ENCODE results near the gene AHI1.
"Not testable (repeated sequence)": the region's sequence is repeated elsewhere in the genome, so short reads cannot be mapped to it uniquely, and the experiment has no call there.

Gene AHI1

DNA sequence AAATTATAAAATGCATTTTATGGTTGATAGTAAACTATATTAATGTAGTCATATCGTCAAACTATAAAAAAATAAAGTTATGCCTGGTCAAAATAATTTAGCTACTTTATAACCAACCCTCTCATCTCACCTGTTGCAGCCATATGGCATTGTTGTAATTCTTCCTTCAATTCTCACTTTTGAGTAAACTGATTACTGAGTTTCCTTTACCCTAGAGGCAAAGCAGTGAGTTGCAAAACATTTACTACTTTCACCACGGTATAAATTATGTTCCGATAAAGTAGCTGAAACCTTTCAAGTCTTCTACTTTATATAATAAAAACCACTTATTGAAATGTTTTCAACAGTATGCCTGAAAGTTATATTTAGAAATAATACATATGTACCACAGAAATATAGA, 113.8 kb downstream of the AHI1 start:
- no peak for DNase-seq

DNA sequence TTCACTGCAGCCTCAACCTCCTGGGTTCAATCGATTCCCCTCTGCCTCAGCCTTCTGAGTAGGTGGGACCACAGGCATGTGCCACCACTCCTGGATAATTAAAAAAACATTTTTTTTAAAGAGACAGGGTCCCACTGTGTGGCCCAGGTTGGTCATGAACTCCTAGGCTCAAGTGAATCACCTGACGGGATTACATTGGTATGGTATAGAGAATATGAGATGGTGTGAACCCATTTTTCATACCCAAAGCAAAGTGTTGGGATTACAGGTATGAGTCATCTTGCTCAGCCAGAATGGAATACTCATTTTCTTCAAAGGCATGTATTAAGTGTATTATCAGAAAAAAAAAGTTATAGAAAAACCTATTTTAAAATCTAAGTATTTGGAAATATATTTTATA, 114.2 kb downstream of the AHI1 start:
- DNase-seq: no peak

DNA sequence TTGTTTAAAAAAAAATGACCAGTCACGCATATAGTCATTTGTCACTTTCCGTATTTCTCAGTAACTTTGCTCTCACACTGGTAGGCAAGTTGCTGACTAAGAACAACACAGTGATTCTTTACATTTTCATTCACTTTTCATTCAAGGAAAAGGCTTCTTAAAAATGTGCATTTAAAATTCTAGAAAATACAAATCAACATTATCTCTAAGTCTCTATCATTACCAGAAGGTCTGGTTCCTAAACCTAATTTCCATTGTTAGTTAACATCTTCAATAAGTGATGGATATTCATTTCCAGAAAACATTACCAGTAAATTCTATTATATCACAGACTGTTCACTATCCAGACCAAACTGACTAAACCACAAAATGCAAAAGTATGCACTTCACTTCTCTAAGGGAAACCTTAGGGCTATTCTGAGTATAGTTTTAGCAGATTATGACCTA, 115.3 kb downstream of the AHI1 start:
- no peak for DNase-seq

DNA sequence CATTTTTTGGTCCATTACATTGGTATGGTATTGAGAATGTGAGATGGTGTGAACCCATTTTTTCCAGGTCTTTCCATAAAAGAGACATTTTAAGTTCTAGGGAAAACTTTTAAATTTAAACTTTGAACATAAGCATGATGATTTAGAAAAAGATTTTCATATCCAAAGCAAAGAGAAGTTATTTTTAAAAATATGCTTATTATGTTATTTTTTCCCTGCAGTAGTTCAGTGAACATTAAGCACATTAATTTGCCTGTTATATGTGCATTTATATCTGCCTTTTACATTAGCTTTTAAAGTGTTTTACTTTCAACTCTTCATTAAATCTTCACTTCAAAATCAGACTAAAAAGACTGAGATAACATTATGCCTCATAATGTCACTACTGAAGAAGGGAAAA, 116.7 kb downstream of the AHI1 start:
- no peak for DNase-seq

DNA sequence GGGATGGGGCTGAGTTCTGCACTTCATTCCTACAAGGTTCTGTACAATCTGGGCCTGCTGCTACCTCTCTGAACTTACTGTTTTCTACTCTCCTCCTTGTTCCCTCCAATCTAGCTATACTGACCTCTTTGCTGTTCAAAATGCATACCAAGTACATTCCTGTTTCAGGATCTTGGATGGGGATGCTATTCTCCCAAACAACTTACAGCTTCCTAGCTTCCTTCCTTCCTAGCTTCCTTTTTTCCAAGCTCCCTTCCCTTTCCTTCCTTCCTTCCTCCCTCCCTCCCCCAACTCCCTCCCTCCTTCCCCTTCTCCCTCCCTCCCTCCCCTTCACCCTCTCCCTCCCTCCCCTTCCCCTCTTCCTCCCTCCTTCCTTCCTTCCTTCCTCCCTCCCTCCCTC, 117.9 kb downstream of the AHI1 start:
- no peak for DNase-seq

DNA sequence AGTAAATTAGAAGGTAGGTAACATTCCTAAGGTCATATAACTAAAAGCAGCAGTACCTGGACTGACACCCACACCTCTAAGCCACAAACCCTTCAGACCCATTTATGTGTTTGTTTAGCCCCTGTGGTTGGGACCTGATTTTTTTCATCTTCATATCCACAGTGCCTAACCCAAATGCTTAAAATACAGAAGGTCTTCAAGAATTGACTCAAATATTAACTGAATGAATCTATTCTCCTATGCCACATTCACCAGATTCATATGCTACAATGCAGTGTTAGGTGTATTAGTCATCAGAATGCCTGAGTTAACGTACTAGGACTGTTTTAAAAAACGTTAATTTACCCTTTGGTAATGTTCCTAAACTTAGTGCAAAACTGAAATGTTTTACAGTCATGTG, 124.8 kb downstream of the AHI1 start:
- DNase-seq: no peak

DNA sequence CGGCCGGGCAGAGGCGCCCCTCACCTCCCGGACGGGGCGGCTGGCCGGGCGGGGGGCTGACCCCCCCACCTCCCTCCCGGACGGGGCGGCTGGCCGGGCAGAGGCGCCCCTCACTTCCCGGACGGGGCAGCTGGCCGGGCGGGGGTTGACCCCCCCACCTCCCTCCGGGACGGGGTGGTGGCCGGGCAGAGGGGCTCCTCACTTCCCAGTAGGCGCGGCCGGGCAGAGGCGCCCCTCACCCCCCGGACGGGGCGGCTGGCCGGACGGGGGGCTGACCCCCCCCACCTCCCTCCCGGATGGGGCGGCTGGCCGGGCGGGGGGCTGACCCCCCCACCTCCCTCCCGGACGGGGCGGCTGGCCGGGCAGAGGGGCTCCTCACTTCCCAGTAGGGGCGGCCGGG, 133.9 kb downstream of the AHI1 start:
- DNase-seq: not testable (repeated sequence)

DNA sequence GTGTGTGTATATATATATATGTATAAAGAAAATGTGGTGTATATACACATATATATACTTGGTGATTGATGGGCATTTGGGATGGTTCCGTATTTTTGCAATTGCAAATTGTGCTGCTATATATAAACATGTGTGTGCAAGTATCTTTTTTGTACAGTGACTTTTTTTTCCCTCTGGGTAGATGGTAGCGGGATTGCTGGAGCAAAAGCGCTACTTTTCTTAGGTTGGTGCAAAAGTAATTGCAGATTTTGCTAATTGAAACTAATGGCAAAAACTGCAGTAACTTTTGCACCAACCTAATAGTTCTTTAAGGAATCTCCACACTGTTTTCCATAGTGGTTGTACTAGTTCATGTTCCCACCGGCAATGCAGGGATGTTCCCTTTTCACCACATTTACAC, 135.4 kb downstream of the AHI1 start:
- no peak for DNase-seq

DNA sequence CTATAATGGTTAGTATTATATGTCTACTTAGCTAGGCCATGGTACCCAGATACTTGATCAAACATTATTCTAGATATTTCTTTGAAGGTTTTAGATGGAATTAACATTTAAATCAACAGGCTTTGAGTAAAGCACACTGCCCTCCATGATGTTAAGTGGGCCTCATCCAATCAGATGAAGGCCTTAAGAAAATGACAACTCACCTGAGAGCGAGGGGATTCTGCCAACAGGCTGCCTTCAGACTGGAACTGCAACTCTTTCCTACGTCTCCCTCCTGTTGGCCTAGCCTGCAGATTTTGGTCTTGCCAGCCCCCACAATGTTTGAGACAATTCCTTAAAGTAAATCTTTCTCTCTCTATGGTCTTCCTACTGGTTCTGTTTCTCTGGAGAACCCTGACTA, 137.3 kb downstream of the AHI1 start:
- no peak for DNase-seq

DNA sequence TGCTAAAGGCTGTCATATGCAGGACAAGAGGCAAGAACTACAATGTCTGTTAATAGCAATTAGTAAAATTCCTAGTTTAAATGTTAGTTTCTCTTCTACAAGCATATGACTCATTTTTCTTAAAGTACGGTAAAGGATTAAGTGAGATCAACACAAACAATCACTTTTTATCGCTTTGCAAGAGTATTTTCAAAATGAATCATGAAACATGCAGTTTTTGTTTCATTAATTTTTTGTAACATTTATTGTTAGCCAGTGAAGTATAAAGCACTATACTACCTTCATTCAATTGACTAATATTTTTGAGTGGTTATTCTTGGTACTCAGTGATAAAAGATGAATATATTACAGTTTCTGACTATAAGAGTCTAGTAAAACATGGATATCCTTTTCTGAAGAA, 138.6 kb downstream of the AHI1 start:
- no peak for DNase-seq

DNA sequence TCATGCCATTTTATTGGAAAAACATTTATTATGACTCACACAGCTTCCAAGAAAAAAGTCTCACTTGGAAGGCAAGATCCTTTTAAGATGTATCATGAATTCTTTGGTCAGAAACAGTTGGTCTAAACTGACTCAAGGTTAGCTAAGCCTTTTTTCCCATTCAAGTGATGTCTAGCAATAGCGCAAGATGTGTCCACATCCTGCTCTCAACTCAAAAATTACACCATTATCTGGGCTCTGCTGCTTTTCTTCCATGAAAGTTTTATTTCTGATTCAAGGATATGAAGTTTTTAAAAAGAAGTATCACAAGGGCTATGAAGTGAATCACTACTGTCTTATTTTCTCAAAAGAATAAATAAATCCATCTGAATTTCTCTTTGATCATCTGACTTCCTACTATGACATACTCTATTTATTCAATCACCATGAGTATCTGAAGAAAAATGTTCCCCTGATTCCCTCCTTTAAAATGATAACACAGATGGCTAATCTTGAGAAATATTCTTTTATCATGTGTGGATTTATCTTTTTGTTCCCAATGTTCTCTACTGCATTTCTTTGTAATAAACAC, 139.2 kb downstream of the AHI1 start:
- no peak for DNase-seq

DNA sequence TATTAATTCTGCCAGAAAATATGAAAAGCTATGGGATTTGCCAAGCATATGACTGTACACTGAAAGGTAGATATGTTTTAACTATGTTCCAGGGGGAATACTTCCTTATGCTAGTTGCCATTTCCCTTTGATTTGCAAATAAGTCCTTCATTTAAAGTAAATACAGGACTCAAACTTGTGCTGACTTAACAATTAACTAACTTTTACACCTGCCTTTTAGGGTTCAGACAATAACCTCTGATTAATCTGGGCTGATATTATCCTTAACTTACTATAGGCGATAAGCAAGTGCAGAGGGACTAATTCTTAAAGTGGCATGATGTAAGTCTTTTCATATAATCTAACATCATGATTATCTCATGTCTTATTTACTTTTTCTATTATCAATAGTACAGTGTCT, 143.1 kb downstream of the AHI1 start:
- DNase-seq: no peak

DNA sequence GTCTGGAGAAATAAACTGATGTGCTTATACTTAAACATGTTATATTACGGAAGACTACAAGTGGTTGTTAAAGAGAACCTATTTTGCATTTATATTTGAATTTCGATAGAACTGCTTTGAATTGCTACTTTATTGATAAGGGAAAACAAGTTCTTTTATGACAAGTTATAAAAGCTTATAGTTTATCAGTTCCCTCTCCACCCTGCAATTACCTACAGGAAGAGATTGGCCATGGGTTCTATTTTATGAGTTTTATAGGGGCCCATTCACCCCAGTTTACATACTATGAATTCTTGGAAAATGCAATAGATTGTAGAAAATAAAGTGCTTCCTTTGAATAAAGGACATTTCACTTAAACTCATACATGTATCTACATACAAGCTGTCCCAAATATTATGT, 144.4 kb downstream of the AHI1 start:
- DNase-seq: no peak

DNA sequence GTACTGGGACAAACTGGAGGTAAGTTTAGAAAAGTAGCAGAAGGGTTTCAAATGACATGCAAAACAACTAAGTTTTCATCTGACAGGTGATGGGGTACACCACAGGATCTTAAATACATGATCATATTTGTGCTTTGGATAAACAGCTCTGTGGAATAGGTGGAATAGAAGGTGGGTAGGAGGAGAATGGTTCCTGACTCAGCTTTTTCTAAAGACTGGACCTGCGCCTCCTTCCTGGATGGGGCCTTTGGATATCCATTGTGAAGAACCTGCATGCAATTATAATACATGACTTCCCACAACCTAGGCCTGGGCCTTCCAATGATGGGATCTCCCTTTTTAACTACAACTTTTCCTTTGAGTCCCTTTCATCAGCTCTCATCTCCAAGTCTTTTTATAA, 145.9 kb downstream of the AHI1 start:
- DNase-seq: no peak

DNA sequence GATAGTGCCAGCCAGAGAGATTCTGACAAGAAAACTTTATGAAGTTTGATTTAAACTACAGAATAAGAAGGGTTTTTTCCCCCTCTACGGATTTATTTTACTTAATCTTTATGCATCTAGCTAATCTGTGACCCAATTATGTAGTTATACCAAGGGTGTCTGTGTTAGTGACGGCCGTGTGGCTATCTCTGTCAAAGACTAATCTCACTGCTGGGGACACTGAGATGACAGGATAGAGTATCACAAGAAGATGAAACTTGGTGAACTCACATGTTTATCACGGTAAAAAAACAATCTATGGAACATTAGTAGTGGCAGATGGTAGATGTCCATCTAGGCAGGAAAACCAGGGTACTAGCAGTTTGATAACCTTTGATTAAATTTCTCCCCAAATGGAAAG, 149.7 kb downstream of the AHI1 start:
- no peak for DNase-seq

DNA sequence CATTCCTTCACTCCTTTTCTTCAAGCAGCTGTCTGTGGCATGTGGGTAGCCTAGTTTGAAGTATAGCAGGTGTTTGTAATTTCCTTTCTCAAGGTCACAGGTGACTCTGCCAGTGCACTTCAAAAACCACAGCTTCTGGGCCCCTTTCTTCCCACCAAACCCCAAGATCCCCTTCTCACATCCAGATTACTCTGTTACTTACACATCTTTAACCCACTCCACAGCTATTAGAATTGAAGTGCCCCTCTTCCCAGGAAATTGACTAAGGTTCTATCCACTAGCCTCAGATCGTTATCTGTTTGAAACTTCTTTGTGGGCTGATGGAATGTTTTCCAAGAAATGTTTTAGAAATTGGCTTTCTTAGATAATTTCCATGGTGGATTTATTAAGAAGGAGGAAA, 150.8 kb downstream of the AHI1 start:
- no peak for DNase-seq

DNA sequence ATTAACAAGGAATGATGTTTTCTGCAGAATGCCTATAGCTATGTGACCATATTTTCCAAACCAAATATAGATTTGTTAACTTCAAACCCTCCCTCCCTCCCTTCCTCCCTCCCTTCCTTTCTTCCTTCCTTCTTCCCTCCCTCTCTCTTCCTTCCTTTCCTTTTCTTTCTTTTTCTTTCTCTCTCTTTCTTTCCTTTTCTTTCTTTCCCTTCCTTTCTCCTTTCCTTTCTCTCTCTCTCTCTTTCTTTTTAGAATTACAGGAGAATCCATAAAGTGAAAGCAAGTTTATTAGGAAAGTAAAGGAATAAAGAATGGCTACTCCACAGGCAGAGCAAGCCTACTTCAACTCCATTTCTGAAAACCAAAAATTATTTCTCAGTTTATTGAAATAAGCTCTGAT, 153.0 kb downstream of the AHI1 start:
- no peak for DNase-seq

DNA sequence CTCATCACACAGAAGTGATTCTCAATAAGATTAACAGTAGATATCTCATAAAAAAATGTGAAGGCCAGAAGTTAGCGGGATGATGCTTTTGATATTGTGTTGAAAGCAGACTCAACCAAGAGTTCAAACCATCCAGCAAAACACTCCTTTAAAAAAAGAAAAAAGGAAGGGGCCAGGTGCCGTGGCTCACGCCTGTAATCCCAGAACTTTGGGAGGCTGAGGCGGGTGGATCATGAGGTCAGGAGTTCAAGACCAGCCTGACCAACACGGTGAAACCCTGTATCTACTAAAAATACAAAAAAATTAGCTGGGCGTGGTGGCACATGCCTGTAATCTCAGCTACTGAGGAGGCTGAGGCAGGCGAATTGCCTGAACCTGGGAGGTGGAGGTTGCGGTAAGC, 157.6 kb downstream of the AHI1 start:
- DNase-seq: not testable (repeated sequence)

DNA sequence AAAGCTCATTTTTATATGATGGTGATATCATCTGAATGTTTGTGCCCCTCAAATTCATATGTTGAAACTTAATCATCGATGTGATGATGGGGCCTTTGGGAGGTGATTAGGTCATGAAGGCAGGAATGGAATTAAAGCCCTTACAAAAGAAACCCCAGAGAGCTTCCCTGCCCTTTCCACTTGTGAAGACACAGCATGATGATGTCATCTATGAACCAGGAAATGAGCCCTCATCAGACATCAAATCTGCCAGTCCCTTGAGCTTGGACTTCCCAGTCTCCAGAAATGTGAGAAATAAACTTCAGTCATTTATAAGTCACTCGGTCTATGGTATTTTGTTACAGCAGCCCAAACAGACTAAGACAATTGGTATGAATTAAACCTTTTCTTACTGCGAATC, 163.4 kb downstream of the AHI1 start:
- no peak for DNase-seq

DNA sequence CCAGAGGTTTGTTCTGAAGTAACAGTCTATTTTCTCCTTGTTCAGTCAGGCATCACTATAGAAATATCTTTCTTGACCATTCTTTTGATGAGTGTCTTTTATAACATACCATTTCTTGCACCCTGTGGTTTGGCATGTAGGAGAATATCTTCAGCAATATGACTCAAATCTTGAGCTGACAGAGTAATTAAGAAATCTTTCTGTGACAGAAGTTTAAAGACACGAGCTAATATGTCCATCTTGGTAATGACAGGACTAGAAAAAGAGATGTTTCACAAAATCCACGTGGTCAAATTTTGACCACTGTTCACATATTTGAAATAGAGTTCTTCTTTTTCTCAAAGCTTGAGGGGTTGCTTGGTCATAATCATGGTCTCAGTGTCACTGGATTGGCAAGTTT, 166.5 kb downstream of the AHI1 start:
- no peak for DNase-seq

DNA sequence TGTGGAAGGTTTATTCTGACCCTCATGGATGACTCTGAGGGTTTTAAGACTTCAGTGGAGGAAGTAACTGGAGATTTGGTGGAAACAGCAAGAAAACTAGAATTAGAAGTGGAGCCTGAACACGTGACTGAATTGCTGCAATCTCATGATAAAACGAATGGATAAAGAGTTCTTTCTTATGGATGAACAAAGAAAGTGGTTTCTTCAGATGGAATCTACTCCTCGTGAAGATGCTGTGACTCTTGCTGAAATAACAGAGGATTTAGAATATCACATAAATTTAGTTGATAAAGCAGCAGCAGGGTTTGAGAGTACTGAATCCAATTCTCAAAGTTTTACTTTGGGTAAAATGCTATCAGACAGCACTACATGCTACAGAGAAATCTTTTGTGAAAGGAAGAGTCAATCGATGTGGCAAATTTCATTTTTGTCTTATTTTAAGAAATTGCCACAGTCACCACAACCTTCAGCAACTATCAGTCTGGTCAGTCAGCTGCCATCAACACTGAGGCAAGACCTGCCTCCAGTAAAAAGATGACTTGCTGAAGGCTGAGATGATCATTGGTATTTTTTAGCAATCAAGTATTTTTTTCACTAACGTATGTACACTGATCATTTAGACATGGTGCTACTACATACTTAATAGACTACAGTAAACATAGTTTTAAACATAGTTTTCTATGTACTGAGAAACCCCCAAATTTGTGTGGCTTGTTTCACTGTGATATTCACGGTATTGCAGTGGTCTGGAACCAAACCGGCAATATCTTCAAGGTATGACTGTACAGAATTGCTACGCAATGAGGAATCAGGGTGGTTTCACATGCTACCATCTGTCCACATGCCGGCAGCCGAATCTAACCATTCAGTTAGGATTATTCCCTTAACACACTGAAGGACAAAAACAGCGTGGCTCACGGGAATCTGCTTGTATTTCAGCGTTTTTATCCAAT, 167.4 kb downstream of the AHI1 start:
- DNase-seq: no peak

DNA sequence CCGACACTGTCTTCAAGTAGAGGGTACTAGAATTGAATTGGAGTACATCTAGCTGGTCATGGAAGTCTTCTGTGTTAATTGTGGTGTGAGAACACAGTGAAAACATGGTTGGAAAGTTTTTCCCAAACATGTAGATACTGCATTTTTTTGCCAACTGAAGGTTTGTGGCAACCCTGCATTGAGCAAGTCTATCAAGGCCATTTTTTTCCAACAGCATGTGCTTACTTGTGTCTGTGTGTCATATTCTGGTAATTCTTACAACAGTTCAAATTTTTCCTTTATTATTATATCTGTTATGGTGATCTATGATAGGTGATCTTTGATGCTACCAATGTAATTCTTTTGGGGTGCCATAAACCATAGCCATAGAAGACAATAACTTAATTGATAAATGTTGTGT, 169.4 kb downstream of the AHI1 start:
- no peak for DNase-seq

DNA sequence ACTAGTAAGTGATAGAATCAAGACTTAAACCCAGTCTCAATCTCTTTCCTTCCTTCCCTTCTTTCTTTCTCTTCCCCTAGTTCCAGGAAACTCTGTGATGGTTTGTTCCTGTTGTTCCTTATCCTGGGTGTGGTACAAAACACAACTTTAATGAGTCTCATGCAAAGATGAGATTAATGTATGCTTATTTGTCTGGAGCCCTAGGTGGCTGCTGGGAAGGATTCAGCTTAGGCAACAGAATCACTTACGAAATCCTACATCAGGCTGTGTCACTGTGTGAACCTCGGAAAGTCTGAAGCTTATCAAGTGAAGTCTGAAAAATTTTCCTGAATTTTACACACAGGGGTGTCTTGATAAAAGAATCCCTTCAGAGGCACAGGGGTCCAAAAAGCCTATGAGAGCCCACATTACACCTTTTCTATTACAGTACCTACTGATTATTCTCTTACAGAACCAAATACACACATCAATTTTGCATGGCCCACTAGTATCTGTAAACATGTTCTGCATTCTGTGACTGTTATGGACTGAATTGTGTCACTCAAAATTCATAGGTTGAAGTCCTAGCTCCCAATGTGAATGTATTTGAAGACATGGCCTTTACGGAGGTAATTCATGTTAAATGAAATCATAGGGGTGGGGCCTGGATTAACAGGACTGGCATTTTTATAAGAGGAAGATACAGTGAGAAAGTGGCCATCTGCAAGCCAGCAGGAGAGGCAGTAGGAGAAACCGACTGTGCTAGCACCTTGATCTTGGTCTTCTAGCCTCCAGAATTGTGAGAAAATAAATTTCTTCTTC, 171.7 kb downstream of the AHI1 start:
- DNase-seq: no peak

DNA sequence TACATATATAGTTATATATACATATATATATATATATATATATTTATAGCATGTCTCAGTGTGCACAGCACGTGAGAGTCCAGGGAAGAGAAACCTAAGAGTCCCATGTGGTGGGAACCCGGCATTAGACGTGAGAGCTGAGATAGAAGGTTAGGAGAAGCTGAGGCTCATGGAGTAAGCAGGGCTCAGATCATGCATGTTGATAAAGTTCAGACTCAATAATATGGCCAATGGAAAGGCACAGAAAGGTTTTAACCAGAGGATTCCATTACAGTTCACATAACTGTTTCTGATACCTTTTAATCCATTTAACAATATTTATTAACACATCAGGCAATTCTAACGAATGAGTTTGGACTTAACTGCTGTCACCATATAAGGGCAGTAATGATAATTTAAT, 173.0 kb downstream of the AHI1 start:
- DNase-seq: no peak

Data from activated T-cell treated with anti-CD3 and anti-CD28 coated beads, Interleukin-2, amount 50 U/mL, for 48 hours (primary cell).